Measurements from ENCODE around the gene COPG1.

DNA sequence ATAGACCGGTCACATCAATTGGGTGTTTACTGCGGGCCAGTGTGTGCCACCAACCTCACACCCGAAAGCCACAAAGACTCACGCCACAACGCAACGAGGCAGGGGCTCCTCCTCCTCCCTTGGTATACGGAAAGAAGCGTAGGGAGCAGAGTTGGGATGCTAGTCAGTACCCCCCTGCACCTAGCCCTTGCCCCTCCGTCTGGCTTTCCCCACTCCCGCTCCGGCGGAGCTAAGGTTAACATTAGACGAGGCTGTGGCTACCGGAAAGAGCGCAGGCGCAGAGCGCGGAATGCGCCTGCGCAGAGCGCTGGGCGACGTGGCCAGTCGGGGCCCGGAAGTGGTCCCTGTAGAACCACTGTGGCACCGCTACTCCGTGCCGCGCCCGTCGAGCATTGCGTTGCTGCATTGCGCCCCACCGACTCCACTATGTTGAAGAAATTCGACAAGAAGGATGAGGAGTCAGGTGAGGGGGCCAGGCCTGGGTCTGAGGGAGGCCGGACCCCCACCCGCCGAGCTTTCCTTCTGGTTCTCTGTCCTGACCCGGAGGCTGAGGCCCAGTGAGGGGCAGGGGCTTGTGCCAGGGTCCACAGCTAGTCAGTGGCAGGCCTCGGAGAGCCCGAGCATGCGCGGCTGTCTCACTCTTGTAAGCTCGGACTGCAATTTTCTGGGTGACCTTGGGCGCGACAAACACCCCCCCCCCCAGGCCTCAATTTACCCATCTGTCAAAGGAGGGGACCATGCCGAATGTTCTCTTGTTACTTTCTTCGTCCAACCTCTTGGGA, at the start of gene COPG1:
- no peak for TF ChIP-seq CTCF (IDR thresholded peaks at IDR 0.05 in 2 of 3, conservative IDR thresholded peaks at IDR 0.05 in 1 of 3; ENCODE audit: control insufficient read depth in 2 of 3, extremely low read depth in 1 of 3, insufficient read depth in 1 of 3, low read depth in 3 of 3, low read length in 3 of 3)
- TF ChIP-seq RCOR1 (conservative IDR thresholded peaks at IDR 0.05; ENCODE audit: low read depth, low read length) = no peak
- no peak for TF ChIP-seq EZH2 (IDR thresholded peaks at IDR 0.05; ENCODE audit: borderline replicate concordance, control insufficient read depth, low read depth, low read length)
- TF ChIP-seq POLR2AphosphoS5 (IDR thresholded peaks at IDR 0.05; ENCODE audit: low read length) = peak; percentile 95
